Keratinocyte (primary cell): ENCODE data around the gene FBXO7. TPM values are rescaled to one million over a fixed set of nuclear protein-coding genes. Genes with fewer than 3 reads are reported as not detected.
A peak's percentile ranks its signal among the peaks of the same experiment; 100 is the strongest.
"Not testable (repeated sequence)": the region's sequence is repeated elsewhere in the genome, so short reads cannot be mapped to it uniquely, and the experiment has no call there.

Experiments used
- DNase-seq: peaks from one replicate; pipeline ENCODE4 v3.0.0-alpha.2; 2011; ENCODE audit warnings: low read depth, missing footprints, low spot score
- FAIRE-seq: peaks from 2 replicates; lab custom pipeline; 2011; peaks lifted over from hg19 to GRCh38; lab: Jason Lieb, UNC
- H2AFZ ChIP-seq: 2 replicates; pipeline ENCODE4 v1.6.0; 2012; ENCODE audit warnings: low read length, control low read depth, inconsistent platforms; ENCODE audit not compliant: control insufficient read depth
- H3K27ac ChIP-seq: 2 replicates; pipeline ENCODE4 v1.5.1; 2011; ENCODE audit warnings: low read length; ENCODE audit not compliant: control insufficient read depth, insufficient read depth
- H3K27me3 ChIP-seq: 3 replicates; pipeline ENCODE4 v1.6.0; 2011; ENCODE audit warnings: low read length; ENCODE audit not compliant: control insufficient read depth, insufficient read depth; ENCODE audit errors: extremely low read depth
- H3K36me3 ChIP-seq, 2 experiments: 2 replicates in 1 of 2; 3 replicates in 1 of 2; pipeline ENCODE4 v1.5.1; 2011; ENCODE audit warnings: low read length in 2 of 2, mild to moderate bottlenecking in 1 of 2; ENCODE audit not compliant: control insufficient read depth in 2 of 2, insufficient read depth in 2 of 2; ENCODE audit errors: extremely low read depth in 1 of 2
- H3K4me1 ChIP-seq: 3 replicates; pipeline ENCODE4 v1.5.1; 2011; ENCODE audit warnings: low read length; ENCODE audit not compliant: control insufficient read depth, insufficient read depth; ENCODE audit errors: extremely low read depth
- H3K4me2 ChIP-seq: 3 replicates; pipeline ENCODE4 v1.6.0; 2011; ENCODE audit warnings: low read depth, low read length; ENCODE audit not compliant: control insufficient read depth, insufficient read depth; ENCODE audit errors: extremely low read depth
- H3K4me3 ChIP-seq, 3 experiments: fragments of 200-600 bp in 1 of 3; sonication (generic) in 1 of 3; 2 replicates in 2 of 3; 3 replicates in 1 of 3; pipeline ENCODE4 v1.5.1; 2011 to 2016; ENCODE audit warnings: low read length in 3 of 3, mild to moderate bottlenecking in 3 of 3, control low read depth in 2 of 3, inconsistent platforms in 1 of 3, low read depth in 1 of 3, mixed read lengths in 1 of 3, mixed run types in 1 of 3, moderate library complexity in 1 of 3; ENCODE audit not compliant: control insufficient read depth in 2 of 3, insufficient read depth in 2 of 3; ENCODE audit errors: extremely low read depth in 1 of 3
- H3K79me2 ChIP-seq: 2 replicates; pipeline ENCODE4 v1.6.0; 2012; ENCODE audit warnings: low read length; ENCODE audit not compliant: control insufficient read depth, insufficient read depth
- H3K9ac ChIP-seq: 3 replicates; pipeline ENCODE4 v1.6.0; 2011; ENCODE audit warnings: low read length; ENCODE audit not compliant: control insufficient read depth, insufficient read depth; ENCODE audit errors: extremely low read depth
- H3K9me1 ChIP-seq: 3 replicates; pipeline ENCODE4 v1.6.0; 2011; ENCODE audit warnings: low read length; ENCODE audit not compliant: control insufficient read depth, insufficient read depth; ENCODE audit errors: extremely low read depth
- H3K9me3 ChIP-seq: 2 replicates; pipeline ENCODE4 v1.5.1; 2012; ENCODE audit warnings: low read depth, low read length; ENCODE audit not compliant: control insufficient read depth
- H4K20me1 ChIP-seq: 3 replicates; pipeline ENCODE4 v1.6.0; 2011; ENCODE audit warnings: low read length; ENCODE audit not compliant: control insufficient read depth, insufficient read depth; ENCODE audit errors: extremely low read depth
- CTCF ChIP-seq, 3 experiments: IDR thresholded peaks in 1 of 3; conservative IDR thresholded peaks in 1 of 3; optimal IDR thresholded peaks in 1 of 3; 2 replicates in 2 of 3; 3 replicates in 1 of 3; pipeline versions ENCODE3 to v1.5.1; 2011; ENCODE audit warnings: low read length in 3 of 3, mild to moderate bottlenecking in 3 of 3, moderate library complexity in 2 of 3, control low read depth in 1 of 3, inconsistent platforms in 1 of 3; ENCODE audit not compliant: insufficient read depth in 2 of 3; ENCODE audit errors: extremely low read depth in 1 of 3
- EZH2 ChIP-seq: IDR thresholded peaks from one replicate; pipeline ENCODE4 v1.6.1; 2012; ENCODE audit warnings: inconsistent platforms, mild to moderate bottlenecking, low read length, moderate library complexity
- dilution Hi-C: fragments of 300-500 bp; cut with MboI; formaldehyde crosslinking; loops from one replicate; pipeline ENCODE4 v1.7.0; 2020; ENCODE audit warnings: low sequenced_read_pairs; ENCODE audit not compliant: extremely low pct_ligation_motif_present
- polyA plus RNA-seq, 5 experiments: library from polyadenylated mRNA; depleted of rRNA in 3 of 5; stranded (reverse) in 3 of 5; stranded (forward) in 1 of 5; unstranded in 1 of 5; fragments of >200 nt; gene quantifications; 1 replicate in 1 of 5; 2 replicates in 3 of 5; 3 replicates in 1 of 5; pipeline versions ENCODE4 v1.2.1 to v1.2.3, GENCODE V29; 2011 to 2012; ENCODE audit warnings: missing spikeins in 2 of 5, low read depth in 1 of 5, low replicate concordance in 1 of 5

Gene FBXO7
- polyA plus RNA-seq, 1 donor (not counting 4 experiments of a cell fraction or from before 2014, with no cell fraction given), result 106 TPM

GRCh38 chr22:32476281-32477195 lies 1.9 kb downstream of the FBXO7 start:
- FAIRE-seq (no peak), DNase-seq (no peak)
- Histone ChIP-seq H3K27me3 (no peaks in the 10 kb centered on the region), H2AFZ (no peak overlapping the region), H3K4me1 (peaks cover 19% of the 10 kb centered on the region), H4K20me1 (peaks cover 13% of the 10 kb centered on the region), H3K9ac (peak overlapping the region; percentile 92), H3K79me2 (peaks cover 60% of the 10 kb centered on the region), H3K9me3 (no peaks in the 10 kb centered on the region), H3K4me3 (peak overlapping the region; percentile 92 to 98 (median 96)), H3K9me1 (peaks cover 6% of the 10 kb centered on the region), H3K36me3 (peaks cover 4 to 10% of the 10 kb centered on the region in 2 experiments), H3K4me2 (peak overlapping the region; percentile 90), H3K27ac (peak overlapping the region; percentile 93)
- dilution Hi-C loops, result no loop called here
- TF ChIP-seq EZH2, result no peak
- no peak for TF ChIP-seq CTCF (optimal IDR thresholded peaks at IDR 0.05 in 1 of 3, IDR thresholded peaks at IDR 0.05 in 1 of 3, conservative IDR thresholded peaks at IDR 0.05 in 1 of 3; ENCODE audit: extremely low read depth in 1 of 3, insufficient read depth in 2 of 3, low read length in 3 of 3)

GRCh38 chr22:32477596-32477995 lies 3.0 kb downstream of the FBXO7 start:
- Histone ChIP-seq H3K36me3 (peaks cover 4 to 10% of the 10 kb centered on the region in 2 experiments), H3K9me1 (peaks cover 6% of the 10 kb centered on the region), H3K4me3 (no peak overlapping the region), H3K4me1 (peaks cover 23% of the 10 kb centered on the region), H3K4me2 (no peak overlapping the region), H3K27me3 (no peaks in the 10 kb centered on the region), H4K20me1 (peaks cover 14% of the 10 kb centered on the region), H2AFZ (no peak overlapping the region), H3K79me2 (peaks cover 69% of the 10 kb centered on the region), H3K27ac (no peak overlapping the region), H3K9me3 (no peaks in the 10 kb centered on the region), H3K9ac (no peak overlapping the region)
- no peak for TF ChIP-seq CTCF (optimal IDR thresholded peaks at IDR 0.05 in 1 of 3, IDR thresholded peaks at IDR 0.05 in 1 of 3, conservative IDR thresholded peaks at IDR 0.05 in 1 of 3; ENCODE audit: extremely low read depth in 1 of 3, insufficient read depth in 2 of 3, low read length in 3 of 3)
- TF ChIP-seq EZH2, result no peak
- DNase-seq (no peak), FAIRE-seq (no peak)
- dilution Hi-C loops, result no loop called here

DNA sequence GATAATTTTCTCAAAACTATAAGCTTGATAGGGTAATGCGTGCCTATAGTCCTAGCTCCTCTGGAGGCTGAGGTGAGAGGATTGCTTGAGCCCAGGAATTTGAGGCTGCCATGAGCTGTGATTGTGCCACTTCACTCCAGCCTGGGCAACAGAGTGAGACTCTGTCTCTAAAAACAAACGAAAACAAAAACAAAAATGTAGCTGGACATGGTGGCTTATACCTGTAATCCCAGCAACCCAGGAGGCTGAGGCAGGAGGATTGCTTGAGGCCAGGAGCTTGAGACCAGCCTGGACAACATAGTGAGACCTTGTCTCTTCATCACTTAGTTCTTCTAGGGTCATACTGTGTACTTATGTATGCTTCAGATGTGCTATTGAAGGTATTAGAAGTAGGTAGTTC lies 3.9 kb downstream of the FBXO7 start:
- H3K4me2 ChIP-seq, H3K9me3 ChIP-seq, H3K27ac ChIP-seq, H3K9me1 ChIP-seq, H2AFZ ChIP-seq, dilution Hi-C loops, FAIRE-seq, H3K9ac ChIP-seq, H3K27me3 ChIP-seq, DNase-seq, H3K36me3 ChIP-seq, H3K4me3 ChIP-seq: not testable (repeated sequence)
- Histone ChIP-seq H4K20me1 (peaks cover 20% of the 10 kb centered on the region), H3K4me1 (peaks cover 30% of the 10 kb centered on the region), H3K79me2 (peaks cover 76% of the 10 kb centered on the region)
